GM18508 (cell line): ENCODE results near the gene CCDC85A.

Experiments used
- ATAC-seq: cut with Tn5 transposase; IDR thresholded peaks from one replicate; pipeline ENCODE4 v1.9.1; 2021; ENCODE audit warnings: moderate number of reproducible peaks; ENCODE audit not compliant: insufficient read depth, unreplicated experiment

CCDC85A gene

DNA sequence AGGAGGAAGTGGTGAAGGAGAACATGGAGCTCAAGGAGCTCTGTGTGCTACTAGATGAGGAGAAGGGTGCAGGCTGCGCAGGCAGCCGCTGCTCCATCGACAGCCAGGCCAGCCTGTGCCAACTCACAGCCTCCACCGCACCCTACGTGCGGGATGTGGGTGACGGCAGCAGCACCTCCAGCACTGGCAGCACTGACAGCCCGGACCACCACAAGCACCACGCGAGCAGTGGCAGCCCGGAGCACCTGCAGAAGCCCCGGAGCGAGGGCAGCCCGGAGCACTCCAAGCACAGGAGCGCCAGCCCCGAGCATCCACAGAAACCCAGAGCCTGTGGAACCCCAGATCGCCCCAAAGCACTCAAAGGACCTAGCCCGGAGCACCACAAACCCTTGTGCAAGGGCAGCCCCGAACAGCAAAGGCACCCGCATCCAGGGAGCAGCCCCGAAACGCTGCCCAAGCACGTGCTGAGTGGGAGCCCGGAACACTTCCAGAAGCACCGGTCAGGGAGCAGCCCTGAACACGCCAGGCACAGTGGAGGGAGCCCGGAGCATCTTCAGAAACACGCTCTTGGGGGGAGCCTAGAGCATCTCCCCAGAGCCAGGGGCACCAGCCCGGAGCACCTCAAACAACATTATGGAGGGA is 9.0 kb downstream of the CCDC85A start:
- no peak for ATAC-seq

DNA sequence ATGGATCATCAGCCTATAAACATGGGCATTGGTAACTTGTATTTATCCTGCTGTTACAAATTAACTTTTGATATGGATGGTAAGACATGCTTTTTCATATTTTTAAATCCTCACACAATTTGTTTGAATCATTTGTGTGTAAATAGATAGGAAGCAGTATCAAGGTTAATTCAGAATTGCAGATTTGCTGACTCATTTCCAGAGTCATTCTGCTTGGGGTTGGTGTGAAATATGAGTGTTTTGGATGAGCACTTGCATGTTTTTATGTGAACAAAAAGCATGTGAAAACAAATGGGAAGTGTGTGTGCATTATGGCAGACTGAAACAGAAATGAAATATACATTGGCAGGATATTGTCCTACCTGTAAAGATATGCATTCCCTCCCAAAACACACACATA is 11.8 kb downstream of the CCDC85A start:
- ATAC-seq = no peak

DNA sequence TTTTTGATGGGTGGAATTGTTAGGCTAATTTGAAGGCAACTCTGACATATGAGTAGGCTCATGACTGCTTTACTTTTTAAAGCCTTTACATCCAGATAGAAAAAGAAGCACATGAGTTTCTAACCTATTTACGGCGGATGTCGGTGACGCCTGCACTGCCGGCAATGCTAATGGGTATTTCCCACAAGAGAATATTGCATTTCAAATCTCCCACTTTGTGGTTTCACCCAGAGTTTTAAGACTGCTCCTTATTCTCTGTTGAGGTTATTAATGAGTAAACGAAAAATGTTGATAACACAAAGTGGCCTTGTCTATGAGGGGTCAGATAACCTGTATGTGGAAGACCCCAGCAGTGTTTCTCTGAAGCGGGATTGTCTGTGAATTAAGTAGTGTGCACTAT is 14.0 kb downstream of the CCDC85A start:
- no peak for ATAC-seq

DNA sequence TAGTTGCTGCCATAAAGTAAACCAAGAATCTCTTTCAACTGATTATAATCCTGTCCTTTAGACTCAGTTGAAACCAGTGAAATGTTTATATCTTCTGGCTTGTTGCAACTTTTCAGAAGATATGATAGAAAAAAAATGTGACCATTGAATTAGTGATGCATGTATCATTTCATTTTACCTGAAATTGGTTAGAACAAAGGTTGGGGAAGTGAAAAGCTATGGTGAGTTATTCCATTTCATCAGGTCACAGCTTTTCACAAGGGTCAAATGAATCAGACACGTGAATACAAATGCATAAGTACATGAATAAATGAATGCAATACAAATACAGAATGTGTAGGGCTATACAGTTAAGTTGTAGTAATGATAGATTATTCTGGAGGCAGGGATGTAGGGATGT is 15.1 kb downstream of the CCDC85A start:
- no peak for ATAC-seq

DNA sequence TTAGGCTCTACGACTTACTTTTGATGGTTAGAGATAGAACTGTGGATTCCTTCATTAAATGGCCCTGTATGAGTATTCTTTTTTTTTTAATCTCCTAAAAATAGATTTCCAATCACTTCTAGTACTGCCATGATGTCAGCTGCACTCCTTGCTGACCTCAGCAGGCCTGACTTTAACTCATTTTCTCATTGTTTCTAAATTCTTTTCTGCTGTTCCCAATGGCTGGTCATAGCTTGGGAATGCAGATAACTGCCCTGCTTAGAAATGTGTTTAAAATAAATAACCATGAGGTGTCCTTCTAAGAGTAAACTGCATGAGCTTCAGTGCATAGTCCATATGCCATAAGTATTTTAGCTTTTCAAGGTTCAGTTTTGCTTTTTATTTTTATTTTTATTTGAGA is 15.7 kb downstream of the CCDC85A start:
- ATAC-seq = no peak

DNA sequence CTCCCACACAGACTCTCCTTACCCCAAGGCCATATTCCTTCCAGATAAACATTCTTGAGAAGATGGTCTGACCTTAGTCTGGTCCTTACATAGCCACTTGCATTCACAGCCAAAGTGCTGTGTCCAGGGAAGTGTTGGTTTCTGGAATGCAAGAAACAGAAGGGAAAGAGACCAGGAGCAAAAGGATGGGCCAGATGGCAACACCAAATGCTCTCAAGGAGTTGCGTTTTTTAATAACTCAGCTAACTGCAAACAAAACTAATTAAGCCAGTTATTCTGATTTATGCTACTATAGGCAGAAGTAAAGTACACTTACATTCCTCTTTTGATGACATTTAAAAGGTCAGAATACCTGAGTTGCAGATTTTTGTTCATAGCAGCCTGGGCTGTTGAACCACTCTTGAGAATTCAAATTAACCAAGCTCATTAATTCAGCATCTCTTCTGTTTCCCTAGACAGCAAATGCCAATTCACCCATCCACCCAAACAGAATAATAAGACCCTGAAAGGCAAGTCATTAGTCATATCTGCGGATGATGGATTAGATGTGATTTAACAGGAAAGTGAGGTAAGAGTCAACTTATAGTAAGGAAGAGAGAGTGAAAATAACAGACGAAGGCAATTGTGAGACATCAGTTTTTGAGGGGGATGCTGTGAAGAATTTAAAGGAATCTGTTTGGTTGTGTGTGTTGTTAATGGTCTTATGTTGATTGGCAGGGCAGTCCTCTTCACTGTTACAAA is 18.8 kb downstream of the CCDC85A start:
- ATAC-seq = no peak

DNA sequence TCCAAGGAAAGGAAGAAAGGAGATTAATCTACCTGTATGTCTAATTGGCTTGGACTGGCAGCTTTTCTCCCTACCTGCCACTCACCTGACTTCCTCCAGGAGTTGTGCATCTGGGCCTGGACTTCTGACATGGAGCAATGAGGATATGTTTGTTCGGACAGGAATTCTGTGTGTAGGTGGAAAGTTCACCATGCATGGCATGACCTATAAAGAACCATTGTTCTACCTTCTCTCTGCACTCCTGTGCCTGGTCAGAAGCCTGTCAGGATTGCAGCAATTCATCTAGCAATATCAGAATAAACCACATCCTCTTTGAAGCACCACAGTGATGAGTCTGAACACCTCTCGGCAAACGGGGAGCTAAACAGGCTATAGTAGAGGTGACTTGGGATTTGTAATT is 20.8 kb downstream of the CCDC85A start:
- no peak for ATAC-seq

DNA sequence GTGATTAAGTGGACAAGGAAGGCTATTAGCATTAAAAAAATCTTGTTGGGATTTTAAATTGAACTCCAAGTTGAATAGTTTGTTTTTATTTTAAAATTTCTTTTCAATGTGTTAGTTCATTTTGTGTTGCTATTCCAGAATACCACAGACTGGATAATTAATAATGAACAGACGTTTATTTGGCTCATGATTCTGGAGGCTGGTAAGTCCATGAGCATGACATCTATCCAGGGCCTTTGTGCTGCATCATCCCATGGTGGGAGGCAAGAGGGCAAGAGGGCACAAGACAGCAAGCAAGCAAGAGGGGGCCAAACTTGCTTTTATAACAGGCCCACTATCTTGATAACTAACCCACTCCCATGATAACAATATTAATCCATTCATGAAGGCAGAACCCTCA is 22.5 kb downstream of the CCDC85A start:
- no peak for ATAC-seq

DNA sequence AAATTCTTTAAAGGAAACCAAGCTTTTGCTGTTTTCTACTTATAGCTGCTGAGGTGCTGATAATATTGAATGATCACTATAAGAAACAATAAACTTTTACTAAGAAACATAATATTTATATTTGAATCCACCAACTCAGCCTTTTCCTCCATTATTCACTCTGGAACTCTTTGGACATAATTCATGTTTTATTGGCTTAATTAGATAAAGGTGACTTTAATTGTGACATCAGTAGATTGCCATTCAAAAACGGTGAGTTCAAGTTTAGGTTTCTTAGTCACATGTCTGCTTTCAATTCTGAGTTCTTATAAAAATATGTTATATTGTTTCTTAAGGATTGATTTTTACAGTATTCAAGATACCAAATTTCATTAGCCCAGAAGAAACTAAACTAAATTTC is 24.0 kb downstream of the CCDC85A start:
- no peak for ATAC-seq

DNA sequence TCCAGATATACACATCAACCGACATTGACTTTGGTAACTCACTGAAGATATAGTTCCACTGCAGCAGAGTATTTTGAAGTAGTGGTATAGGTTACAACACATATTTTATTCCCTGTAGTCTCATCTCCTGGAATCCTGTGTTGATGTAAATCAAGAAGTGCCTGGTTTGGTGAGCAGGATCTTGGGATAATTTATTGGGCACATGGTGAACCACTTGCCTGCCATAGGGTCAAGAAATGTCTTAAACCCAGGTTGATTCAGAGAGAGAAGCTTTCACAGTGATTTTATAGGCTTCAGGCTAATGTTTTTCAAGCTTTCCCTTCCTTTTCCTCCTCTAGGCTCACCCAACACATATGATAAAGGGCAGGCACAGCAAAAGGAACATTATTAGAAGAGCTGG is 24.6 kb downstream of the CCDC85A start:
- ATAC-seq = no peak

DNA sequence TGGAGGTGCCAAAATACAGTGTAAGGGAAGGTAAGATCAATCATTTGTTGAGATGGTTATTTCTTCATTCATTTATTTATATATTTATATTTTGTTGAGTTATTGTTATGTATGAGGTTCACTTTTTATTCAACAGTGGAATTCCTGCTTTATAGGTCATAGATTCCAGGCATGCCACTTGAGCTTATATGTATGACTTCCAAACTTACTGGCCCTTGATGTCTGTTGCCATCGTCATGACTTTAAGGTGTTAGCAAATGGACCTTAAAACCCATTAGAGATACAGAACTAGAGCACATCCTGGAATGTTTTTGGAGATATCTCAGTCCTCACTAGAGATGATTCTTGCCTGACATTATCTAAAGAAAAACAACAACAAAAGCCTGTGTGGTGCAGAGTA is 25.9 kb downstream of the CCDC85A start:
- ATAC-seq = no peak

DNA sequence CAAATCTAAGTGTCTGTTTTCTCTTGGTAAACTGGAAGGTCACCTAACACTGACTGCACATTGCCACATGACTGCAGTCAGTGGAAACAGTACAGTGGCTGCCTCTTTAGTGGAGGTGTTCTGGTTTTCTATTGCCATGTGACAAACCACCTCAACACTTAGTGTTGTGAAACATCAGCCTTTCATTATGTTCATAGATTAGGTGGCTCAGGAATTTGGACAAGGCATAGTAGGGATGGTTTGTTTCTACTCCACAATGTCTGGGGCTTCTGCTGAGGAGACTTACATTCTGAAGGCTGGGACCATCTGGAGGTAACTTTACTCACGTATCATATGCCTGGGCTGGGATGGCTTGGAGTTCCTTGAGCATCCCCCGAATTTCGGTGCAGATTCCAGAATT is 26.5 kb downstream of the CCDC85A start:
- ATAC-seq = no peak

DNA sequence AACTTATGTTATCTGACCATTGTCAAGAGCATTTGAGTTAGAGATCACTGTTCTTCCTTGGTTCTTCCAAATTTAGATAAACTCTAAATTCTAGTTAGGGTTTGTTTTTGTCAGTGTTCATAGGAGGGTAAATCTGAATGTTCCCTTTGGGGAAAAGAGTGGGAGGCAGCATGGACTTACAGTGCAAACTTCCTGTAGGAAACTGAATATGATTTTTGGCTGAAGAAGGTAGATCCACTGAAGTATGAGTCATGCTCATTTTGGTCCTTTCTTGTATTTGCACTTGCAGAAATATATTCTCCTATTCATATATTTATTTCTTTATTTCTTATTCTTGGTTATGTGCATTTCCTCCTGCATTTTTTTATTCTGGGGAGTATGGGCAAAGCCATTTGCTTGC is 27.3 kb downstream of the CCDC85A start:
- no peak for ATAC-seq

DNA sequence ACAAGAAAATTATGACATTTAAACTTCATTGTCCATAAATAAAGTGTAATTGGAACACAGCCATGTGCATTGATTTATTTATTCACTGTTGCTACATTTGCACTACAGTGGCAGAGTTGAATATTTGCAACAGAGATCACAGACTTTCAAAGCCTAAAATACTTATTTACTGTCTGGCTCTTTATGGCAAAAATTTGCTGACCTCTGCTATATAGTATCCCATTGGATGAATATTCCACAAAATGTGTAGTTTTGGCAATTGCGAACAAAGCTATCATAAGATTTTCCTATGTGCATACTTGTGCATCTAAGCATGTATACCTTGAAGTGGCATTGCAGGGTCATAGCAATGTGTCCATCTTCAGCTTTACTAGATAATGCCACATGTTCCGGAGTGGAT is 32.1 kb downstream of the CCDC85A start:
- ATAC-seq = no peak

DNA sequence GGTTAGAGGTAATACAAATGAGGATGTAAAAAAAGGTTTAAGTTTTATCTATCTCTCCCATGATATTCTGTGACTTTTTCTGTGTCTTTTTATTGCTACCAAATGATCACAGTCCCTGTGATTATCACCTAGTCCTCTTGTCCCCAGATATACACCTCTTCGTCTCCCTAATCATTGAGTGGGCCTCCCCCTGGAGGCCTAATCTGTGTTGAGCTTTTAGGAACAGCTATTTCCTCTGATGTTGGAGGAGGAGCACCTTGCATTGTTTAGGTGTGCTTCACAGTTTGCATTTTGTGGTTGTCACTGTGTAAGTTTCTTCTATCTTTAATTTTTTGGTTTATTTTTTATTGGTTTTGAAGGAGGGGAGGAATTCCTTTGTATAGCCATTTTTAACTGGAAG is 33.3 kb downstream of the CCDC85A start:
- no peak for ATAC-seq

DNA sequence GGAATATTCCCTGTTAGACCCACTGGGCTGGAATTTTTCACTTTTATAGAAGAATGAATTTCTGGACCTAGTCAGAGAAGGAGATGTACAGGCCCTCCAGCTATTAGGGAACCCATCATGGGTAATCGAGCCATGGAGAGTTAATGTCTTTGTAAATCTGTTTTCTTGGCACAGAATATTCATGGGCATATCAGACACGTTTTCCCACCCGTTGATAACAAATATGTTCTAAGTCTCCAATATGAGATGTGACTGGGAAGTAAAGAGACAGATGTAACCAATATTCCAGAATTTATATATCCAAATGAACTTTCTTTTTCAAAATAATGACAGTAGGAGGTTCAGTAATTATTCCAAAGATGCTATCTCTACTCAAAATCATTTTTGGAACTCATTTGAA is 38.7 kb downstream of the CCDC85A start:
- ATAC-seq = no peak

DNA sequence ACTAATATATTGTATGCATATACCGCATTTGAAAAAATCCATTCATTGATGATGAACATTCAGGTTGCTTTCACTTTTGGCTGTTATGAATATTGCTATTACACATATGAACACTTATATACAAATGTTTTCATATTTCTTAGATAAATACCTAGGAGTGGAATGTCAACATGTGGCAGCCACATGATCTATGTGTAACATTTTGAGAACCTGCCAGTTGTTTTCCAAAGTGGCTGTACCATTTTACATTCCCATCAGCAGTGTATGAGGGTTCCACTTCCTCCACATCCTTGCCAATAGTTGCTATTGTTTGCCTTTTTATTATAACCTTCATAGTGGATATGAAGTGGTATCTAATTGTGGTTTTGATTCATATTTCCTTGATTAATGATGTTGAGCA is 40.5 kb downstream of the CCDC85A start:
- ATAC-seq = no peak

DNA sequence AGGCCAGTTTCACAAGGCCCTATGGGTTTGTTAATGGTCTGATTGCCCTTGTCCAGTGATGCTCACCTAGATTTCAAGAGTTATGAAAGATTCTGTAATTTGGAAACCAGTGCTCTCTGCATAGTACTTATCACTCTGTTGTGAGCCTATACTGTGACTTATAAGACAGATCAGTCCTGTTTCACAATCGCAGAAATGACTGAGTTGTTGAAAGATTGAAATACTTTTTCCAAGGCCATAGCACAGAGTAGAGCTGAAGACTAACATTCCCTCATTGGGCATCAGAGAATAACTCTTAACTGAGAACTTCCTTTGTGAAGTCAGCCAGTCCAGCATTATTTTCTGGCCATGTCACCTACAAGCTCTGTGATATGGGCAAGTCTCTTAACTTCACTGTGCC is 44.0 kb downstream of the CCDC85A start:
- ATAC-seq = no peak

DNA sequence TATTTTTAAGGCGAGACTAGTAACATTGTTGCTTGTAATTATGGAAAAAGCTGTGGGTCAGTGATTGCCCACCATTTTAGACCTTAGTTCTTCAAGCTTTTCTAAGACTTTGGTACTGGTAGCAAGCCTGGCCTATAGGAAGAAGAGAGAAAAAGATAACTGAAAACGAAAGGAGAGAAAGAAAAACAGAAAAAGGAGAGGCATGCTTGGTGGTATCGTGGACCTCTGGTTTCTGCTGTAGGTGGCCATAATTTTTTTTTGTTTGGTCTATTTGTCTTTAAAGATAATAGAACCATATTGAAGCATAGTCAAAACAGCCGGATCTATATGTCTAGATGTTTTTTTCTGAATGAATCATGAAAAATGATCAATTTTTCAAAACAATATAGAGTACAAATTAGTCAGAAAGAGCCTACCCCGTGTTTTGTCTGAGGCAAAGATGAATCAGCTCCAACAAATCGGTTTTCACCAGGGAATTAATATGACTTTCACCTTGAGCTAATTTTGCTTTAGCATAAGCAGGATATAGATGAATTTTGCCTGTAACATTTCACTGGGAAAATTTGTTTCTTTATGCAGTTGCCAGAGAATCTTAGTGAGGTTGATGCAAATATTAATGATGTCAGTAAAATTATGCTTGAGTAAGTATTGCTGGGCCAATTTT is 45.7 kb downstream of the CCDC85A start:
- ATAC-seq = no peak

DNA sequence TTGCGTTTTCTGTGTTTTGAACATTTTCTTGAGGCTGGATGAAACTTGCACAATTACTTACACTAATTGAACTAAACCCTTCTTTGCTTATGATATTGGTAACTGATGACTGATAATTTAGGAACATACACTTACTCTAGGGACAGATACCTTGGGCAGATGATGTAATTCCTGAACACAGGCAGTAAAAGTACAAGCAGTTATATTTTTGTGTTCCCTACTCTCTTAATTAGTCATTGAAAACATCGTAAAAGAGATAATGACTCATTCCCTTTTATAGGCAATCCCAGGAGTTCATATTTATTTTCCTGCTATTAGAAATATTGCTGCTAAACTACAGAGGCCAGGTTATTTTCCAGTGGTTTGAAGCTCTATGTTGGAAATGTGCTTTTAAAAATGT is 46.4 kb downstream of the CCDC85A start:
- ATAC-seq = no peak

DNA sequence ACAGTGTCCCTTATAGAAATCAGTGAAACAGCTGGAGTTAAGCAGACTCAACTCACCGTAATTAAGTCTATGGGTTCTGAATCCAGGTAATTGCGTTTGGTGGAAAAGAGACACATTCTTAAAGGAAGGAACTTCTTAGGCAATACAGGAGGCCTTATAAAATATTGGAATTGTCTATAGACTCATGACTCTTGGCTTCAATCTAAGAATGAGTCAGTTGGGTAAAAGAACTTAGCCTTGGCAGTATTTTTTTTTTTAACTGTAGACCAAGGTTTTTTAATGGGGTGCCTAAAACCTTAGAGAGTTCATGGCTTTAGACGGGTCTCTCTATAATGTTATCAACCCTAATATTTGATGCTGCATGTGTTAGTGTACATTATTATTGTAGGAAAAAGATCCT is 47.6 kb downstream of the CCDC85A start:
- ATAC-seq = no peak

DNA sequence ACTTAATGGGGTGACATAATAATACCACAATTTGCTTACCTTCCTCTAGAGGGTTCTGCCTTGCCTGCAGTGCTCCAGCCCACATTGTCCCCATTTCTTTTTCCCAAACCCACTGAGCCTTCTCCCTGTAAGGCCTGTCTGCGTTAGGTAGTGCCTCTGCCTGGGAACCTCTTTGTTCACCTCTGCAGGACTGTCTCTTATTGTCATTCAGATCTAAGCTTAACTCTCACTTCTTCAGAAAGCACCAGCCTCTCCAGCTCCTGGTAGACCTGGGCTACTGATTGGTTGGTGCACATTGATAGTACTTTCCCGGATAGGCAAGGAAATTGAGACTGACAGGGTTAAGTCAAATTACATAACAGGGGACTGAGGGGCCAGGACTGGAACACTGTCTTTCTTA is 49.1 kb downstream of the CCDC85A start:
- no peak for ATAC-seq
